ENCODE results near the gene ABCA13.

GRCh38 chr7:48502021-48502420 is 330.8 kb downstream of the ABCA13 start:
- TF ChIP-seq CTCF (IDR thresholded peaks at IDR 0.05; ENCODE audit: low read depth, low read length): no peak
- TF ChIP-seq EZH2phosphoT487 (IDR thresholded peaks at IDR 0.05; ENCODE audit: low read depth): no peak

All from OCI-LY3 (cell line).